GM23338 (cell line): ENCODE data around the gene CECR2. TPM values are rescaled to one million over a fixed set of nuclear protein-coding genes. Genes with fewer than 3 reads are reported as not detected.

Source experiments
- ATAC-seq: fragments of 200-7000 bp; cut with Tn5 transposase; 3 replicates; pipeline ENCODE4 v1.9.1; 2020
- DNase-seq: peaks from one replicate; pipeline ENCODE4 v3.0.0-alpha.2; 2015; ENCODE audit warnings: low spot score
- H2AFZ ChIP-seq: fragments of 200-600 bp; sonication (generic); 2 replicates; pipeline ENCODE4 v1.8.0; 2016; ENCODE audit warnings: antibody characterized with exemption, mild to moderate bottlenecking, moderate library complexity
- H3F3A ChIP-seq: fragments of 200-600 bp; sonication (generic); replicated peaks from 2 replicates; pipeline ENCODE4 v1.8.0; 2017; ENCODE audit warnings: antibody characterized with exemption, mixed run types, low read depth
- H3K27ac ChIP-seq: fragments of 200-600 bp; sonication (generic); 2 replicates; pipeline ENCODE4 v1.6.1; 2016; ENCODE audit warnings: low read depth
- H3K27me3 ChIP-seq: fragments of 200-600 bp; sonication (generic); 2 replicates; pipeline ENCODE4 v1.8.0; 2016; ENCODE audit warnings: mild to moderate bottlenecking, mixed run types, moderate library complexity; ENCODE audit not compliant: insufficient read depth
- H3K36me3 ChIP-seq: fragments of 200-600 bp; sonication (generic); 2 replicates; pipeline ENCODE4 v1.8.0; 2016; ENCODE audit warnings: mild to moderate bottlenecking; ENCODE audit not compliant: insufficient read depth
- H3K4me1 ChIP-seq: fragments of 200-600 bp; sonication (generic); 2 replicates; pipeline ENCODE4 v1.8.0; 2016; ENCODE audit warnings: mild to moderate bottlenecking, moderate library complexity; ENCODE audit not compliant: insufficient read depth
- H3K4me2 ChIP-seq: fragments of 200-600 bp; sonication (generic); 2 replicates; pipeline ENCODE4 v1.7.1; 2017; ENCODE audit warnings: mixed run types
- H3K4me3 ChIP-seq: fragments of 200-600 bp; sonication (generic); 2 replicates; pipeline ENCODE4 v1.6.1; 2016; ENCODE audit warnings: mixed run types
- H3K79me2 ChIP-seq: fragments of 200-600 bp; sonication (generic); replicated peaks from 2 replicates; pipeline ENCODE4 v1.8.0; 2017; ENCODE audit warnings: mild to moderate bottlenecking; ENCODE audit not compliant: insufficient read depth
- H3K9me2 ChIP-seq: fragments of 200-600 bp; sonication (generic); 2 replicates; pipeline ENCODE4 v1.8.0; 2017; ENCODE audit not compliant: insufficient read depth
- H4K20me1 ChIP-seq: fragments of 200-600 bp; sonication (generic); replicated peaks from 2 replicates; pipeline ENCODE4 v1.8.0; 2017; ENCODE audit warnings: mild to moderate bottlenecking; ENCODE audit not compliant: insufficient read depth
- H3K27ac Mint-ChIP-seq: 2 replicates; pipeline ENCODE4 v1.8.0; 2020; ENCODE audit warnings: inconsistent platforms, mild to moderate bottlenecking, moderate library complexity, mixed read lengths
- H3K27me3 Mint-ChIP-seq: 3 replicates; pipeline ENCODE4 v1.8.0; 2022; ENCODE audit warnings: low read depth, mild to moderate bottlenecking, moderate library complexity, mixed read lengths, inconsistent platforms; ENCODE audit not compliant: insufficient read depth, poor library complexity
- H3K36me3 Mint-ChIP-seq: 3 replicates; pipeline ENCODE4 v1.8.0; 2021; ENCODE audit warnings: low read depth, mild to moderate bottlenecking, inconsistent platforms, moderate library complexity, mixed read lengths
- H3K4me1 Mint-ChIP-seq: 3 replicates; pipeline ENCODE4 v1.8.0; 2020; ENCODE audit warnings: mild to moderate bottlenecking, inconsistent platforms, mixed read lengths
- H3K4me3 Mint-ChIP-seq: 3 replicates; pipeline ENCODE4 v1.8.0; 2021; ENCODE audit warnings: moderate library complexity, mild to moderate bottlenecking, inconsistent platforms, mixed read lengths
- H3K9me3 Mint-ChIP-seq: 3 replicates; pipeline ENCODE4 v1.8.0; 2020; ENCODE audit warnings: moderate library complexity, mild to moderate bottlenecking, inconsistent platforms, mixed read lengths
- ETS1 ChIP-seq: IDR thresholded peaks from 2 replicates; pipeline ENCODE4 v1.6.1; 2016; ENCODE audit warnings: antibody characterized with exemption
- EZH2 ChIP-seq: fragments of 200-600 bp; sonication (generic); IDR thresholded peaks from one replicate; pipeline ENCODE4 v1.8.0; 2017; ENCODE audit warnings: antibody characterized with exemption, mild to moderate bottlenecking, low read depth; ENCODE audit not compliant: unreplicated experiment
- EZH2phosphoT487 ChIP-seq: fragments of 200-600 bp; sonication (generic); IDR thresholded peaks from one replicate; pipeline ENCODE4 v1.8.1; 2018; ENCODE audit warnings: antibody characterized with exemption; ENCODE audit not compliant: unreplicated experiment
- NANOG ChIP-seq: IDR thresholded peaks from 2 replicates; pipeline ENCODE4 v1.6.1; 2016; ENCODE audit warnings: antibody characterized with exemption, borderline replicate concordance
- REST ChIP-seq: IDR thresholded peaks from one replicate; pipeline ENCODE4 v1.6.1; 2018; ENCODE audit warnings: antibody characterized with exemption; ENCODE audit not compliant: unreplicated experiment
- ZNF114 ChIP-seq: fragments of 250-450 bp; sonication (Bioruptor Pico); IDR thresholded peaks from 2 replicates; pipeline ENCODE4 v1.5.0; 2020; ENCODE audit warnings: mild to moderate bottlenecking, moderate library complexity
- ZNF331 ChIP-seq: fragments of 250-450 bp; sonication (Bioruptor Pico); IDR thresholded peaks from 2 replicates; pipeline ENCODE4 v1.5.0; 2020; ENCODE audit warnings: low read depth, mild to moderate bottlenecking, moderate library complexity
- polyA plus RNA-seq: library from polyadenylated mRNA; unstranded; fragments of >200 nt; fragmentation: Nextera tagmentation; extraction: Ambion mirVana; gene quantifications from 2 replicates; pipeline ENCODE4 v1.2.1, GENCODE V29; 2016
- total RNA-seq: library from RNA; depleted of rRNA; stranded (reverse); fragments of >200 nt; shearing (Covaris generic); gene quantifications from 2 replicates; pipeline ENCODE4 v1.2.3, GENCODE V29; 2014

Gene CECR2
- total and polyA plus RNA-seq, 2 experiments from 2014 or later: 18.4 to 110 TPM

GRCh38 chr22:17319546-17319945 lies 49.7 kb upstream of the CECR2 start:
- no peaks in the 10 kb centered on the region for H3K79me2 ChIP-seq
- H3F3A ChIP-seq: peaks cover 4% of the 10 kb centered on the region; the same call in 1 of the 2 replicates
- TF ChIP-seq ZNF331 (CRISPR knock-in tag) (no peak), REST (no peak), ZNF114 (CRISPR knock-in tag) (no peak), EZH2 (no peak)
- peaks cover 8% of the 10 kb centered on the region for H3K27me3 Mint-ChIP-seq
- no peak overlapping the region for H3K4me3 ChIP-seq
- H3K4me1 ChIP-seq: no peaks in the 10 kb centered on the region
- H3K4me1 Mint-ChIP-seq: peaks cover 14% of the 10 kb centered on the region
- no peak overlapping the region for H3K4me3 Mint-ChIP-seq
- no peak overlapping the region for H3K27ac Mint-ChIP-seq
- H3K27ac ChIP-seq: no peak overlapping the region
- no peaks in the 10 kb centered on the region; the same call in 2 of the 3 replicates for H3K9me3 Mint-ChIP-seq
- peak overlapping the region; percentile 70; the same call in 1 of the 2 replicates for H2AFZ ChIP-seq
- no peaks in the 10 kb centered on the region for H3K9me2 ChIP-seq
- H3K36me3 ChIP-seq: no peaks in the 10 kb centered on the region
- no peak overlapping the region for H3K4me2 ChIP-seq
- H3K27me3 ChIP-seq: no peaks in the 10 kb centered on the region
- H3K36me3 Mint-ChIP-seq: no peaks in the 10 kb centered on the region
- no peaks in the 10 kb centered on the region for H4K20me1 ChIP-seq
- no peak for DNase-seq
- ATAC-seq: peak; percentile 55; the same call in 2 of the 3 replicates

GRCh38 chr22:17322511-17322910 lies 46.7 kb upstream of the CECR2 start:
- H2AFZ ChIP-seq: no peak overlapping the region
- Mint-ChIP-seq H3K36me3 (no peaks in the 10 kb centered on the region), H3K27ac (no peak overlapping the region), H3K9me3 (no peaks in the 10 kb centered on the region; the same call in 1 of the 3 replicates), H3K4me1 (peaks cover 14% of the 10 kb centered on the region), H3K27me3 (peaks cover 11% of the 10 kb centered on the region), H3K4me3 (no peak overlapping the region)
- H3K79me2 ChIP-seq: no peaks in the 10 kb centered on the region
- H3K4me2 ChIP-seq: no peak overlapping the region
- no peaks in the 10 kb centered on the region for H4K20me1 ChIP-seq
- no peak for ATAC-seq
- H3K36me3 ChIP-seq: no peaks in the 10 kb centered on the region
- no peaks in the 10 kb centered on the region for H3K9me2 ChIP-seq
- H3K27ac ChIP-seq: no peak overlapping the region
- no peak overlapping the region for H3K4me3 ChIP-seq
- H3K27me3 ChIP-seq: no peaks in the 10 kb centered on the region
- TF ChIP-seq EZH2phosphoT487 (no peak), ETS1 (no peak), NANOG (no peak), EZH2 (no peak)
- no peak for DNase-seq
- no peaks in the 10 kb centered on the region for H3K4me1 ChIP-seq
- H3F3A ChIP-seq: no peaks in the 10 kb centered on the region; the same call in 1 of the 2 replicates
